ENCODE data around the gene ZNF609.

ZNF609 gene

GRCh38 chr15:64519897-64520296, 59.5 kb downstream of the ZNF609 start:
- no peaks in the 10 kb centered on the region for H3K27me3 ChIP-seq
- H3K36me3 ChIP-seq = no peaks in the 10 kb centered on the region
- no peaks in the 10 kb centered on the region for H3K9me3 ChIP-seq
- H3K4me1 ChIP-seq (ENCODE audit: control insufficient read depth in 1 of 2, insufficient read depth in 1 of 2, low read depth in 1 of 2, low read length in 1 of 2) = no peaks in the 10 kb centered on the region
- H3K4me3 ChIP-seq (ENCODE audit: low read depth in 1 of 2, low read length in 1 of 2) = no peak overlapping the region
- no peak for TF ChIP-seq CTCF (IDR thresholded peaks at IDR 0.05)
- no peak overlapping the region for H3K27ac ChIP-seq

- H3K27ac ChIP-seq = no peak overlapping the region
- H3K9me3 ChIP-seq = no peaks in the 10 kb centered on the region
- TF ChIP-seq CTCF (IDR thresholded peaks at IDR 0.05) = no peak
- H3K27me3 ChIP-seq = no peaks in the 10 kb centered on the region
- no peaks in the 10 kb centered on the region for H3K36me3 ChIP-seq
- no peak overlapping the region for H3K4me3 ChIP-seq (ENCODE audit: low read depth in 1 of 2, low read length in 1 of 2)
- H3K4me1 ChIP-seq (ENCODE audit: control insufficient read depth in 1 of 2, insufficient read depth in 1 of 2, low read depth in 1 of 2, low read length in 1 of 2) = no peaks in the 10 kb centered on the region
These were observed 60.8 kb downstream of the ZNF609 start for GRCh38 chr15:64521201-64521600.

GRCh38 chr15:64521726-64522164, 61.4 kb downstream of the ZNF609 start:
- no peak overlapping the region for H3K4me3 ChIP-seq (ENCODE audit: low read depth in 1 of 2, low read length in 1 of 2)
- no peak for TF ChIP-seq CTCF (IDR thresholded peaks at IDR 0.05)
- H3K9me3 ChIP-seq = no peaks in the 10 kb centered on the region
- H3K4me1 ChIP-seq (ENCODE audit: control insufficient read depth in 1 of 2, insufficient read depth in 1 of 2, low read depth in 1 of 2, low read length in 1 of 2) = no peaks in the 10 kb centered on the region
- no peaks in the 10 kb centered on the region for H3K36me3 ChIP-seq
- no peaks in the 10 kb centered on the region for H3K27me3 ChIP-seq
- H3K27ac ChIP-seq = no peak overlapping the region

GRCh38 chr15:64522226-64522823, 61.9 kb downstream of the ZNF609 start:
- no peak for TF ChIP-seq CTCF (IDR thresholded peaks at IDR 0.05)
- no peak overlapping the region for H3K4me3 ChIP-seq (ENCODE audit: low read depth in 1 of 2, low read length in 1 of 2)
- no peaks in the 10 kb centered on the region for H3K36me3 ChIP-seq
- H3K9me3 ChIP-seq = no peaks in the 10 kb centered on the region
- H3K4me1 ChIP-seq (ENCODE audit: control insufficient read depth in 1 of 2, insufficient read depth in 1 of 2, low read depth in 1 of 2, low read length in 1 of 2) = no peaks in the 10 kb centered on the region
- H3K27me3 ChIP-seq = no peaks in the 10 kb centered on the region
- no peak overlapping the region for H3K27ac ChIP-seq

GRCh38 chr15:64523240-64523639, 62.9 kb downstream of the ZNF609 start:
- no peak for TF ChIP-seq CTCF (IDR thresholded peaks at IDR 0.05)
- H3K4me3 ChIP-seq (ENCODE audit: low read depth in 1 of 2, low read length in 1 of 2) = no peak overlapping the region
- no peaks in the 10 kb centered on the region for H3K36me3 ChIP-seq
- no peak overlapping the region for H3K27ac ChIP-seq
- H3K9me3 ChIP-seq = no peaks in the 10 kb centered on the region
- H3K4me1 ChIP-seq (ENCODE audit: control insufficient read depth in 1 of 2, insufficient read depth in 1 of 2, low read depth in 1 of 2, low read length in 1 of 2) = no peaks in the 10 kb centered on the region
- no peaks in the 10 kb centered on the region for H3K27me3 ChIP-seq

- Histone ChIP-seq H3K27me3 (no peaks in the 10 kb centered on the region), H3K36me3 (no peaks in the 10 kb centered on the region), H3K27ac (no peak overlapping the region), H3K9me3 (no peaks in the 10 kb centered on the region), H3K4me3 (ENCODE audit: low read depth in 1 of 2, low read length in 1 of 2) (no peak overlapping the region), H3K4me1 (ENCODE audit: control insufficient read depth in 1 of 2, insufficient read depth in 1 of 2, low read depth in 1 of 2, low read length in 1 of 2) (no peaks in the 10 kb centered on the region)
- no peak for TF ChIP-seq CTCF (IDR thresholded peaks at IDR 0.05)
These were observed 64.4 kb downstream of the ZNF609 start for GRCh38 chr15:64524778-64525177.
